ENCODE results near the gene B4GALNT4.
"Not testable (repeated sequence)": the region's sequence is repeated elsewhere in the genome, so short reads cannot be mapped to it uniquely, and the experiment has no call there.

Gene B4GALNT4

GRCh38 chr11:391117-392017, 22.1 kb downstream of the B4GALNT4 start:
- in situ Hi-C loops (cut with MboI; ENCODE audit: low sequenced_read_pairs) = no loop called here

GRCh38 chr11:392102-392777, 22.9 kb downstream of the B4GALNT4 start:
- in situ Hi-C loops (cut with MboI; ENCODE audit: low sequenced_read_pairs) = no loop called here

- in situ Hi-C loops (cut with MboI; ENCODE audit: low sequenced_read_pairs) = no loop called here
These were observed 24.1 kb downstream of the B4GALNT4 start for GRCh38 chr11:393219-394033.

GRCh38 chr11:394034-394857, 24.9 kb downstream of the B4GALNT4 start, which contains the start of gene PKP3:
Gene PKP3, plus strand, starts transcription at chr11:394209. Its CDS starts 84 bp downstream, at chr11:394293.
- in situ Hi-C loops (cut with MboI; ENCODE audit: low sequenced_read_pairs) = no loop called here

GRCh38 chr11:394858-395655, 25.8 kb downstream of the B4GALNT4 start:
- in situ Hi-C loops (cut with MboI; ENCODE audit: low sequenced_read_pairs) = no loop called here

- in situ Hi-C loops (cut with MboI; ENCODE audit: low sequenced_read_pairs) = no loop called here
These were observed 26.6 kb downstream of the B4GALNT4 start for GRCh38 chr11:395866-396265.

GRCh38 chr11:396511-396947, 27.2 kb downstream of the B4GALNT4 start:
- in situ Hi-C loops (cut with MboI; ENCODE audit: low sequenced_read_pairs) = no loop called here

GRCh38 chr11:396948-397548, 27.7 kb downstream of the B4GALNT4 start:
- in situ Hi-C loops (cut with MboI; ENCODE audit: low sequenced_read_pairs) = no loop called here

- in situ Hi-C loops (cut with MboI; ENCODE audit: low sequenced_read_pairs) = no loop called here
These were observed 29.5 kb downstream of the B4GALNT4 start for GRCh38 chr11:398826-399225.

GRCh38 chr11:399731-400211, 30.5 kb downstream of the B4GALNT4 start:
- in situ Hi-C loops (cut with MboI; ENCODE audit: low sequenced_read_pairs) = no loop called here

GRCh38 chr11:400241-400689, 31.0 kb downstream of the B4GALNT4 start:
- in situ Hi-C loops (cut with MboI; ENCODE audit: low sequenced_read_pairs) = no loop called here

- in situ Hi-C loops (cut with MboI; ENCODE audit: low sequenced_read_pairs) = not testable (repeated sequence)
These were observed 31.9 kb downstream of the B4GALNT4 start for GRCh38 chr11:401196-401595.

GRCh38 chr11:403021-403760, 33.9 kb downstream of the B4GALNT4 start:
- in situ Hi-C loops (cut with MboI; ENCODE audit: low sequenced_read_pairs) = no loop called here

GRCh38 chr11:403761-404431, 34.6 kb downstream of the B4GALNT4 start:
- in situ Hi-C loops (cut with MboI; ENCODE audit: low sequenced_read_pairs) = no loop called here

GRCh38 chr11:404551-405264, 35.4 kb downstream of the B4GALNT4 start:
- in situ Hi-C loops (cut with MboI; ENCODE audit: low sequenced_read_pairs) = no loop called here

GRCh38 chr11:405323-405953, 36.1 kb downstream of the B4GALNT4 start:
- in situ Hi-C loops (cut with MboI; ENCODE audit: low sequenced_read_pairs) = no loop called here

Measured in HL-60/S4 treated with retinoic acid at 250 ng/mL for 4 days and 3 days (cell line).